ENCODE results near the gene HNF4A. TPM values are rescaled to one million over a fixed set of nuclear protein-coding genes. Genes with fewer than 3 reads are reported as not detected.

The HNF4A gene
- total and polyA plus RNA-seq, 2 of the 13 experiments (the other 11 are each of a cell fraction or from before 2014, with no cell fraction given), result 80.9 to 169 TPM

- TF ChIP-seq SNAPC4 (CRISPR knock-in tag; IDR thresholded peaks at IDR 0.05), result no peak
- peak; percentile 67 for TF ChIP-seq HNRNPLL (IDR thresholded peaks at IDR 0.05; ENCODE audit: low read depth, low read length, poor library complexity, severe bottlenecking)
- TF ChIP-seq TCF12 (IDR thresholded peaks at IDR 0.05), result no peak
- TF ChIP-seq TCF12 (CRISPR knock-in tag; IDR thresholded peaks at IDR 0.05), result peak; percentile 66; the same call in 1 of the 2 replicates
- TF ChIP-seq RFX5 (IDR thresholded peaks at IDR 0.05; ENCODE audit: low read depth, low read length), result no peak; the same call in 1 of the 2 replicates
- TF ChIP-seq ATF2 (CRISPR knock-in tag; IDR thresholded peaks at IDR 0.05), result peak; percentile 72
- peak; percentile 72; the same call in 1 of the 2 replicates for TF ChIP-seq ISL2 (CRISPR knock-in tag; IDR thresholded peaks at IDR 0.05)
- 0 out of 2 replicates have a peak, but pooled peaks have one; percentile 50 for TF ChIP-seq ZNF101 (CRISPR knock-in tag; IDR thresholded peaks at IDR 0.05; ENCODE audit: borderline replicate concordance, low read depth)
- no peak for TF ChIP-seq ZNF160 (CRISPR knock-in tag; IDR thresholded peaks at IDR 0.05)
- no peak for TF ChIP-seq LBX2 (CRISPR knock-in tag; IDR thresholded peaks at IDR 0.05; ENCODE audit: borderline replicate concordance)
- peak; percentile 64; the same call in 1 of the 2 replicates for TF ChIP-seq TFDP1 (CRISPR knock-in tag; IDR thresholded peaks at IDR 0.05; ENCODE audit: borderline replicate concordance)
- TF ChIP-seq ZFP41 (CRISPR knock-in tag; IDR thresholded peaks at IDR 0.05; ENCODE audit: borderline replicate concordance), result no peak; the same call in 1 of the 2 replicates
- peak; percentile 32 for TF ChIP-seq PTBP1 (IDR thresholded peaks at IDR 0.05; ENCODE audit: low read depth, low read length, poor library complexity, severe bottlenecking)
- no peak for TF ChIP-seq SIX4 (CRISPR knock-in tag; IDR thresholded peaks at IDR 0.05)
- TF ChIP-seq KDM1A (CRISPR knock-in tag; IDR thresholded peaks at IDR 0.05), result 0 out of 2 replicates have a peak, but pooled peaks have one; percentile 7
- TF ChIP-seq GATAD2A (CRISPR knock-in tag; IDR thresholded peaks at IDR 0.05), result no peak
- 0 out of 2 replicates have a peak, but pooled peaks have one; percentile 49 for TF ChIP-seq ZBTB7B (CRISPR knock-in tag; IDR thresholded peaks at IDR 0.05)
- no peak for TF ChIP-seq ZFP36 (IDR thresholded peaks at IDR 0.05; ENCODE audit: borderline replicate concordance, low read depth, low read length, partially characterized antibody)
- no peak for TF ChIP-seq SCMH1 (CRISPR knock-in tag; IDR thresholded peaks at IDR 0.05; ENCODE audit: borderline replicate concordance)
- peak; percentile 41 for TF ChIP-seq POLR2G (IDR thresholded peaks at IDR 0.05; ENCODE audit: low read depth, low read length)
- 0 out of 2 replicates have a peak, but pooled peaks have one; percentile 50 for TF ChIP-seq CCDC6 (CRISPR knock-in tag; IDR thresholded peaks at IDR 0.05)
- TF ChIP-seq THYN1 (CRISPR knock-in tag; IDR thresholded peaks at IDR 0.05; ENCODE audit: borderline replicate concordance, low read depth), result no peak
Observed at GRCh38 chr20:44402391-44403193, 47.1 kb downstream of the HNF4A start (continued).
